HG02798 (cell line): Measurements from ENCODE around the gene FMO3.

Source experiments
- ATAC-seq: cut with Tn5 transposase; IDR thresholded peaks from one replicate; pipeline ENCODE4 v1.9.1; 2021; ENCODE audit warnings: mild to moderate bottlenecking; ENCODE audit not compliant: unreplicated experiment, poor library complexity

FMO3 gene

DNA sequence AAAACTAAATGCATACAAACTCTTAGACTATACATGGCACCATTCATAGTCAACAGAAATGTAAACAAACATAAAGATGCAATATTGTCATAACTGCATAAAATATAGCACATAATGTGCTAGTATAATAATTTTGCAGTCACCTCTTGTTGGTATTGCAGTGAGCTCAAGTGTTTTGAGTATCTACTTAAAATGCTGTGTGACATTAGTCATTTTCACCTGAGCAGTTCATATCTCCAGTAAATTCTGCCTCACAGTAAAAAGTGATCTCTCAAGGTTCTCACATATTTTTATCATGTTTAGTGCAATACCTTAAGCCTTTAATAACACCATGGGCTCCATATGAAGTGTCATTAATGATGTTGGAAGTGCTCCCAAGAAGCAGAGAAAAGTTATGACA is 64.8 kb downstream of the FMO3 start:
- no peak for ATAC-seq

DNA sequence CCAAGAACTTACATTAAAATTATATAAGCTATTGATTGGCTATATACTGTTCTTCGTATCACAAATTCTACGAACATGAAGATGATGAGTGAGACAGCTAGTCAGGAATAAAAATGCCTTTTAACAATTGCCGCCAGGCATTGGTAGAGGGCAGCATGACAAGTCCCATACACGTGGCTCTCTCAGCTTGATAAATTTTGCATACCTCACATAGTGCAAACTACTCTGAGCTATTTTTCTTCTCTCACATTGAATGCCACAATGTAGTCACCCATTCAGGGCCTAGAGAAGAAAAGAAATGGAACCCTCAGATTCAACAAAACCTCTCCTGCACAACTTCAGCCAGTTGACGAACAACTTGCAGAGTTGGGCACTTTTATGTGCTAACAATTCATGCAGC is 67.4 kb downstream of the FMO3 start:
- ATAC-seq, result no peak

DNA sequence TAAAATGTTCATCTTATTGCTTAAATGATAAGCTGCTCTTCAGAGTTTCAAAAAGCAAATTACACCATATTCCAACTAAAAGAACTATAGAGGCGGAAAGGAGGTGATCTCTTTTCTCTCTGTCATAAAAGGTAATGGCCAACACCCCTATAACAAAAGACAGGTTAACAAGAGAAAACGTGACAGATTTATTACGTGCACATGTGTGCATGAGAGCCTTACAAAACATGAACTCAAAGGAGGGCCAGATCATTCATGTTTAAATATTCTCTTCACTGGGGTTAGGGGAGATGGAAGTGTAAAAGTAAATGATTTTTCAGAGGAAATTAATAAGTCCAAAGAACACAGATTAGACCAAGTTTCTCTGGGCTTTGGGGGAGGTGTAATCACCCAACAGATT is 67.8 kb downstream of the FMO3 start:
- ATAC-seq, result no peak

DNA sequence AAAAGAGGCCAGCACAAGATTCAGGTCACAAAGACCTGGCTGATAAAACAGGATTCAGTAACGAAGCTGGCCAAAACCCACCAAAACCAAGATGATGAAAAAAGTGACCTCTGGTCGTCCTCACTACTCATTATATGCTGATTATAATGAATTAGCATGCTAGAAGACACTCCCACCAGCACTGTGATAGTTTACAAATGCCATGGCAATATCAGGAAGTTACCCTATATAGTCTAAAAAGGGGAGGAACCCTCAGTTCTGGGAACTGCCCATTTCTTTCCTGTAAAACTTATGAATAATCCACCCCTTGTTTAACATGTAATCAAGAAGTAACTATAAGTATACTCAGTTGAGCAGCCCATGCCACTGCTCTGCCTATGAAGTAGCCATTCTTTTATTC is 68.4 kb downstream of the FMO3 start:
- no peak for ATAC-seq

DNA sequence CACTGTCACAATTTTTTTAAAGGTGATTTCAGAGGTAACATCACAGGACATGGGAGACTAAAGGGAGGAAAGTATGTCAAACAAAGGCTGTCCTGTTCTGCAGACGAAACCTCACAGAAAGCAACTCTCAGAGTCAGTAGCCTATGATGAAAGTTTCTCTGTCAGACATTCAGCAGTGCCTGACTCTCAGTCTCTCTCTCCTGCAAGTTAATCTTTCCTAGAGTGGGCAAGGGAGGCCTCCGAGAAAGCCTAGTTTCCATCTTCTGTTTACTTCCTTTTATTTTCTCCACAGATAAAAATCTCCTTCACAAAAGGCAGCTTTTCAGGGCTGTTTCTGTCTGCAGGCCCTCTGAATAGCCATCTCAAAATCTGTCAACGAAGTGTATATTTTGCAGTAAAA is 69.5 kb downstream of the FMO3 start:
- no peak for ATAC-seq

DNA sequence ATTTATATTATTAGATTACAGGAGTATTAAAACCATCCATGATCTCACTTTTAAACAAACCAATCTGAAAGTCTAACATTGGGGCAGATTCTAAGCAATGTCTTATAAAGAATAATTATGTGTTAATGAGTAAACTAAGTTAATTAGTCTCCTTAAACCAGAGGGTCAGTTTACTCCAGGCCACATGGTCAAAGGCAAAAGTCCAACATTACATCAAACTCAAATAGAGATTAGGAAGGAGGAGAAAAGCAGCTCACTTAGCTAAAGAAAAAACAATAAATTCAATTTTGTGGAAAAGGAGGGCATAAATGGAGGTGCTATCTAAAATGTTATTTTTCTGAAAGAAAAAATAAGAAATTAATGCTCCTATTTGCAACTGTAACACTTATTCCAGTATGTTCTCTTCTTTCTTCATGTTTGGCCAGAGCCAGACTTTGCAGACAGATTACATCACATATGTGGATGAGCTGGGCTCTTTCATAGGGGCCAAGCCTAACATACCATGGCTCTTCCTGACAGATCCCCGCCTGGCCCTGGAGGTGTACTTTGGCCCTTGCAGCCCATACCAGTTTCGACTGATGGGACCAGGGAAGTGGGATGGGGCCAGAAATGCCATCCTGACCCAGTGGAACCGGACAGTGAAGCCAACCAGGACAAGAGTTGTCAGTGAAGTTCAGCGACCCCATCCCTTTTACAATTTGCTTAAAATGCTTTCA is 70.1 kb downstream of the FMO3 start:
- ATAC-seq, result no peak

DNA sequence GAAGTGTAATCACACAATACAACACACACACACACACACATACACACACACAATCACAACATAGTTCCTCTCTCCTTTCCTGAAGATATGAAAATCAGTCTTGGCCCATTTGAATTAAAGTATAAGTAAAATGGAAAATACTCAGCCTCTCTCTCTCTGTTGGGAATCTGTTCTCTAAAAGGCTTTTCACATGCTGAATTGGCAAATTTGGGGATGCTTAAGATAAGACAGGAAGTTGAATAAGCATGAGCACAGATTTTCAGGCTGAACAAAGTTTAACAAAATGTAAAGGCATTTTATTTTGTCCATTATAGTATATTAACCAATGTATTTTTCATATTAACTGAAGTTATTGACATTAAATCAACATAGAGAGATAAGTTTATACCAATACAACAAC is 70.7 kb downstream of the FMO3 start:
- no peak for ATAC-seq

DNA sequence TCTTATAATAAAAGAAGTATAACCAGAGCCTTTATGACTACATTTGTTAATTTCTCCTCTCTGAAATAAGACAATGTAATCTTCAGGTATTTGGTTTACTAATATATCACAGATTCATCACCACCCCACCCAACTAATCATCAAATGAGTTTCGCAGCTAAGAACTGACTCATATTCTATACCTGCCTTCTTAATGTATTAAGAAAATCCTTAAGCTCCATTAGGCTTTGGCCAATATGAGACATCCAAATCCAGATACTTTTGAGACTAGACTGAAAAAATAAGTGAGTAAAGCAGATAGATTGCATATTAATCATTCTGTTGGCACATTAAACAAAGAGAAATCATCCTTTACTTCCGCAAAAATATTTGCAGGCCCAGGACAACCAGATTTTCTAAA is 75.7 kb downstream of the FMO3 start:
- no peak for ATAC-seq
